Parathyroid adenoma (tissue), 2 donors: ENCODE measurements around the gene SLC22A3.

Source experiments
- H2AFZ ChIP-seq: fragments of 300-600 bp; sonication (generic); one replicate; pipeline ENCODE4 v1.7.0; 2017; ENCODE audit warnings: antibody characterized with exemption, mild to moderate bottlenecking
- H3K27ac ChIP-seq: fragments of 300-600 bp; sonication (generic); one replicate; pipeline ENCODE4 v1.7.0; 2017
- H3K27me3 ChIP-seq: fragments of 300-600 bp; sonication (generic); one replicate; pipeline ENCODE4 v1.7.0; 2017; ENCODE audit warnings: low read length; ENCODE audit not compliant: control insufficient read depth, insufficient read depth
- H3K36me3 ChIP-seq: fragments of 300-600 bp; sonication (generic); one replicate; pipeline ENCODE4 v1.7.0; 2017; ENCODE audit warnings: low read length; ENCODE audit not compliant: control insufficient read depth, insufficient read depth
- H3K4me1 ChIP-seq: fragments of 300-600 bp; sonication (generic); one replicate; pipeline ENCODE4 v1.7.0; 2017; ENCODE audit warnings: control low read depth
- H3K4me2 ChIP-seq: fragments of 300-600 bp; sonication (generic); one replicate; pipeline ENCODE4 v1.7.0; 2017; ENCODE audit warnings: low read length
- H3K4me3 ChIP-seq: fragments of 300-600 bp; sonication (generic); one replicate; pipeline ENCODE4 v1.7.0; 2017; ENCODE audit warnings: low read depth, low read length
- H3K79me2 ChIP-seq: fragments of 300-600 bp; sonication (generic); one replicate; pipeline ENCODE4 v1.7.0; 2017; ENCODE audit warnings: control low read depth
- H3K9ac ChIP-seq: fragments of 300-600 bp; sonication (generic); one replicate; pipeline ENCODE4 v1.7.0; 2017; ENCODE audit warnings: mild to moderate bottlenecking
- H3K9me3 ChIP-seq: fragments of 300-600 bp; sonication (generic); one replicate; pipeline ENCODE4 v1.7.0; 2017; ENCODE audit warnings: low read length; ENCODE audit not compliant: control insufficient read depth
- TF ChIP-seq, protein P1 (sequence below): fragments of 300-600 bp; sonication (generic); IDR thresholded peaks from one replicate; pipeline ENCODE4 v1.7.0; 2017; ENCODE audit warnings: antibody characterized with exemption, mild to moderate bottlenecking
- donor health status: primary hyperparathyroidism.

The SLC22A3 gene

GRCh38 chr6:160329188-160329587 is 19.0 kb upstream of the SLC22A3 start:
- Histone ChIP-seq H3K9me3 (no peaks in the 10 kb centered on the region), H3K4me1 (no peaks in the 10 kb centered on the region), H2AFZ (no peak overlapping the region), H3K79me2 (no peaks in the 10 kb centered on the region), H3K27ac (no peak overlapping the region), H3K36me3 (no peaks in the 10 kb centered on the region), H3K27me3 (no peaks in the 10 kb centered on the region), H3K4me2 (no peak overlapping the region), H3K9ac (no peak overlapping the region), H3K4me3 (no peak overlapping the region)
- TF ChIP-seq, protein P1, sequence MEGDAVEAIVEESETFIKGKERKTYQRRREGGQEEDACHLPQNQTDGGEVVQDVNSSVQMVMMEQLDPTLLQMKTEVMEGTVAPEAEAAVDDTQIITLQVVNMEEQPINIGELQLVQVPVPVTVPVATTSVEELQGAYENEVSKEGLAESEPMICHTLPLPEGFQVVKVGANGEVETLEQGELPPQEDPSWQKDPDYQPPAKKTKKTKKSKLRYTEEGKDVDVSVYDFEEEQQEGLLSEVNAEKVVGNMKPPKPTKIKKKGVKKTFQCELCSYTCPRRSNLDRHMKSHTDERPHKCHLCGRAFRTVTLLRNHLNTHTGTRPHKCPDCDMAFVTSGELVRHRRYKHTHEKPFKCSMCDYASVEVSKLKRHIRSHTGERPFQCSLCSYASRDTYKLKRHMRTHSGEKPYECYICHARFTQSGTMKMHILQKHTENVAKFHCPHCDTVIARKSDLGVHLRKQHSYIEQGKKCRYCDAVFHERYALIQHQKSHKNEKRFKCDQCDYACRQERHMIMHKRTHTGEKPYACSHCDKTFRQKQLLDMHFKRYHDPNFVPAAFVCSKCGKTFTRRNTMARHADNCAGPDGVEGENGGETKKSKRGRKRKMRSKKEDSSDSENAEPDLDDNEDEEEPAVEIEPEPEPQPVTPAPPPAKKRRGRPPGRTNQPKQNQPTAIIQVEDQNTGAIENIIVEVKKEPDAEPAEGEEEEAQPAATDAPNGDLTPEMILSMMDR: no peak

- TF ChIP-seq, protein P1: no peak
- Histone ChIP-seq H3K27me3 (no peaks in the 10 kb centered on the region), H3K36me3 (no peaks in the 10 kb centered on the region), H3K9me3 (no peaks in the 10 kb centered on the region), H3K4me2 (no peak overlapping the region), H3K4me1 (no peaks in the 10 kb centered on the region), H3K79me2 (no peaks in the 10 kb centered on the region), H3K4me3 (no peak overlapping the region), H2AFZ (no peak overlapping the region), H3K9ac (no peak overlapping the region), H3K27ac (no peak overlapping the region)
Observed at GRCh38 chr6:160330619-160331018, 17.6 kb upstream of the SLC22A3 start.

GRCh38 chr6:160331204-160331603 is 17.0 kb upstream of the SLC22A3 start:
- TF ChIP-seq, protein P1: no peak
- Histone ChIP-seq H3K4me2 (no peak overlapping the region), H3K9ac (no peak overlapping the region), H3K4me3 (no peak overlapping the region), H3K79me2 (no peaks in the 10 kb centered on the region), H3K9me3 (no peaks in the 10 kb centered on the region), H3K36me3 (no peaks in the 10 kb centered on the region), H2AFZ (no peak overlapping the region), H3K4me1 (no peaks in the 10 kb centered on the region), H3K27me3 (no peaks in the 10 kb centered on the region), H3K27ac (no peak overlapping the region)

GRCh38 chr6:160331753-160332152 is 16.4 kb upstream of the SLC22A3 start:
- Histone ChIP-seq H3K9ac (no peak overlapping the region), H3K9me3 (no peaks in the 10 kb centered on the region), H3K4me1 (no peaks in the 10 kb centered on the region), H3K4me3 (no peak overlapping the region), H3K27ac (no peak overlapping the region), H3K36me3 (no peaks in the 10 kb centered on the region), H3K79me2 (no peaks in the 10 kb centered on the region), H2AFZ (no peak overlapping the region), H3K4me2 (no peak overlapping the region), H3K27me3 (no peaks in the 10 kb centered on the region)
- TF ChIP-seq, protein P1: no peak

GRCh38 chr6:160333101-160333500 is 15.1 kb upstream of the SLC22A3 start:
- no peak overlapping the region for H2AFZ ChIP-seq
- H3K79me2 ChIP-seq: no peaks in the 10 kb centered on the region
- no peaks in the 10 kb centered on the region for H3K36me3 ChIP-seq
- TF ChIP-seq, protein P1: no peak
- H3K4me3 ChIP-seq: no peak overlapping the region
- no peak overlapping the region for H3K27ac ChIP-seq
- no peak overlapping the region for H3K9ac ChIP-seq
- no peaks in the 10 kb centered on the region for H3K9me3 ChIP-seq
- no peaks in the 10 kb centered on the region for H3K4me1 ChIP-seq
- H3K4me2 ChIP-seq: no peak overlapping the region
- no peaks in the 10 kb centered on the region for H3K27me3 ChIP-seq
